Right lung (tissue), 5 donors: Measurements from ENCODE around the gene TXNDC8. TPM values are rescaled to one million over a fixed set of nuclear protein-coding genes. Genes with fewer than 3 reads are reported as not detected.
"Not testable (repeated sequence)": the region's sequence is repeated elsewhere in the genome, so short reads cannot be mapped to it uniquely, and the experiment has no call there.

ENCODE experiments used
- DNase-seq, 2 donors: peaks; one replicate each; pipeline ENCODE4 v3.0.0-alpha.2; 2013
- polyA plus RNA-seq, 5 donors: library from polyadenylated mRNA; unstranded; fragments of 120-200 nt; gene quantifications; one replicate each; pipeline versions ENCODE4 v1.2.1 to v1.2.3, GENCODE V29; 2013; ENCODE audit warnings: inconsistent platforms in 1 of 5, low replicate concordance in 1 of 5; ENCODE audit not compliant: insufficient read length in 5 of 5, insufficient read depth in 1 of 5

TXNDC8 gene
- polyA plus RNA-seq, 5 donors = not detected

DNA sequence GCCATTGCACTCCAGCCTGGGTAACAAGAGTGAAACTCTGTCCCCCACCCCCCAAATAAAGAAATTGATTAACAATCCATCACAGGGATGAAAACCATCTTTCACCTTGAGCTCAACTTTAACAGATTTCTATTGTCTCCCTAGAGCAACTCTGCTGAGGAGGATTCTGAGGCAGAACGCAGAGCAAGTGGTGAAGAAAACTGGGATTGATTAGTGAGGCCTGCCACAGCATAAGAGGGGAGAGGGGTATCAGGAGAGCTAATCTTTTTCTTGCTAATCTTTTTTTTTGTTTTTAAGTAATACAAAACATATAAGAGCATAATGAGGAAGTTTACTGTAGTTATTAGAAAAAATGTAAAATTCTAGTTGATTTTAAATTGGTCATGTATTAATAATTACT, 8.9 kb downstream of the TXNDC8 start:
- no peak for DNase-seq

DNA sequence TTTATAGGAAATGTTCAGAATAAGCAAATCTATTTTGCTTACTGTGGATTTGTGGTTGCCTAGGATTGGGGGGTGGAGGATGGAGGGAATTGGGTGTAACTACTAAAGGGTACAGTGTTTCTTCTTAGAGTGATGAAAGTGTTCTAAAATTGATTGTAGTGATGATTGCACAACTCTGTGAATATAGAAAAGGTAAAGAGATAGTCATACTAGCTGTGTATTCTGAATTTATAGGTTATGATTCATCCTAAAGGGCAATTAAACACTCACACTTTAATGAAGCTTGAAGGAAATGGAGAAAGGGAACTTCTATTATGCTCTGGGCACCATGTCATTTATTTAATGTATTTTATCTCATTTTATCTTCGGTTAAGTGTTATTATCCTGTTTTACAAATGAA, 9.9 kb downstream of the TXNDC8 start:
- DNase-seq = no peak

DNA sequence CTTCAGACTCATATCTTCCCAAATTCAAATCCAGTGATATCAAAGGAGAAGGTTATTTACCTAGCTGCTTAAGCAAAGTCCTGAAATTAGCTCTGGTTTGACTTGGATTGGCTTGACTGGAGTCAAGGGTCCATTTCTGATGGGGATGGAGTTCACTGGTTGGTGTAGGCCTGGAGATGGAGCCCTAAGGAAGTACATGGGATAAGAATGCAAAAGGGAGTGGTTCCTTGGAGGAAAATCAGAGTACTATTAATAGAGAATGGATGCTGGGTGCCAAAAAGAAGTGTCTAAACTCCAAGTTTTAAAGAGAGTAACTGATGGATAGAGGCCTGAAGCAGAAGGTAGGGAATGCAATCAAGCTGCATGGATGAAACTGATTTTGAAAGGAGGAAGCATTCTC, 13.8 kb downstream of the TXNDC8 start:
- DNase-seq = no peak

DNA sequence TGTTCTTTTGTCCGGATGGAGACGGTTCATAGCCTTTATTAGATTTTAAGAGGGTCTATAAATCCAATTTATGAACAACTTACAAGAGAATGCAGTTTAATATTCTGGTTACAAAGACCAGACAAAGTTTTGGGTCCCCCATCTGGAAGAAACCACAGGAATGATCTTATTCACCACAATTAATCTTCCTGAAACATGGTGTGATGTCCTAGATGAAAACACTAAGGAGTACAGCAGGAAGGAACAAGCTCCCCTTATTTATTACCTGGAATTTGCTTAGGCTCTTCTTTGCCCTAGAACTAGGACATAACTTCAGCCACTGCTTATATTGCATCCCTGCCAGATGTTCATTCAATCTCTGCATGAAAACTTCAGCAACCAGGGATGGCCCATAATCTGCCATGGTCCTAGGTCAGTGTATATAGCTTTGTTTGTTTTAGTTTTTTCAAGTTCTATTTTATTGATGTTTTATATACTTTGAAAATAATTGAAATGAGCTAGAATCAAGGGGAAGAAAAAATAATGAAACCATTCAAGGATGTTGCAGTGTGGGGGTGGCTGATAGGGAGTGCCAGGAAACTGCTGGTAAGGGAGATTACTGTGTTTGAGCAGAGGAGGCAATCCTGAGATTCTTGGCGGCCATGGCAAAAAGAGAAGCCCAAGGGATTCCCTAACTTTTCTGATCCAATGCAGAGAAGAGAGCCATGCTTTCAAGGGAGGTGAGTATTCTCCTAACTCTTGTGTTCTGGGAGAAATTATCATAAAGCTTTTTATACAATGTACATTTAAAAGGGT, 16.8 kb downstream of the TXNDC8 start:
- no peak for DNase-seq

DNA sequence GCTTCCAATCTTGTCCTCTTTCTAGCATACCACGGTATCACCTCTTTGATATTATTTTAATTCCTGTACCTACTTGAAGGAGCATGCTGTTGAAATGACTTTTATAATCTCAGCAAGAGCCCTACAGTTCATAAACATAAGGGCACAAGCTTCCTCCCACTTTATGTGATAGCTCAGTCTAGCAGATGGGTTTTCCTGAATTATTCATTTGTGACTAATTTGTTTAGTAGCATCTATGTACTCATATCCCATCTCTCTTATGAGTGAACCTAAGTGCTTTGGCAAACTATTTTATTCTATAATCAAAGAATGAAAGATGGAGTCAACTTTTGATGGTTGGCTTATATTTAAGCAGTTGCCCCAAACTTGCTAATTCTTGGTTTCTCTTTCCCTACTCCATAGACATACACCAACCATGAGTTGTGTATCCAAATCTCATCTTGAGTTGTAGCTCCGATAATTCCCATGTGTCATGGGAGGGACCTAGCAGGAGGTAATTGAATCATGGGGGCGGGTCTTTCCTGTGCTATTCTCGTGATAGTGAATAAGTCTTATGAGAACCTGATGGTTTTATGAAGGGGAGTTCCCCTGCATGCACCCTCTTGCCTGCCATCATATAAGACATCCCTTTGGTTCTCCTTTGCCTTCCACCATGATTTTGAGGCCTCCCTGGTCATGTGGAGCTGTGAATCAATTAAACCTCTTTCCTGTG, 17.7 kb downstream of the TXNDC8 start:
- DNase-seq = no peak

DNA sequence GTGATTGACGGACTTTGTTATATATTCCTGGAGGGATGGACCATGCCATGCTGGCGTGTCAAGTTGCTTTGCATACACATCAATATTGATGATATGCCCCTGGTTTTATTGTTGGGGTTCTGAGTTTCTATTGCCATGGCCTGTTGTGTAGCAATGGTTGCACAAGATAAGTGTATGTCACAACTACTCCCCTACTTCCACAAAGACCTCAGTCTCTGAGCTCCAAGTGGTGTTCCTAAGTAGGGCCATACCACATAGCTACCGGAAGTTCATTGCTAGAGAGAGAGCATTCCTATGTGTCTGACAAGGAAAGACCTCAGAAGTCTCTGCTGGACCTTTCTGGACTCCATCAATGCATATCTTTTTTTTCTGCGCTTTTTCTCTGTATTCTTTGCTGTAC, 19.8 kb downstream of the TXNDC8 start:
- DNase-seq = no peak

GRCh38 chr9:110316261-110317075, 21.2 kb downstream of the TXNDC8 start:
- DNase-seq = peak in 1 of 2 donors; percentile 6

GRCh38 chr9:110311978-110312377, 25.7 kb downstream of the TXNDC8 start:
- not testable (repeated sequence) for DNase-seq

DNA sequence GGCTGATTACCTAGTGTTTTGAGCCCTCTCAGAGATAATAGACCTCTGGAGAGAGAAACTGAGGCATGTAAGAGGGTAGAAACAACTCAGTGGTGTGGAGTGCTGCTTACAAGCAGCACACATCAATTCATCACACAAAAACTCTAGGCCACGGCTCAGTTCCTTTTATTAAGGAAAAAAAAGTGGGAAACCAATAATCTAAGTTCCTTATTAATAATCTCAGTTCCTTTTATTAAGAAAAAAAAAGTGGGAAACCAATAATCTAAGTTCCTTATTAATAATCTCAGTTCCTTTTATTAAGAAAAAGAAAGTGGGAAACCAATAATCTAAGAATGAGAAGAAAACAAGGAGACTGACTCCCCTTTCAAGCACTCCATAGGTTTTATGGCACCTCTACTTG, 28.0 kb downstream of the TXNDC8 start:
- no peak for DNase-seq

GRCh38 chr9:110308633-110309038, 29.0 kb downstream of the TXNDC8 start:
- DNase-seq = no peak

DNA sequence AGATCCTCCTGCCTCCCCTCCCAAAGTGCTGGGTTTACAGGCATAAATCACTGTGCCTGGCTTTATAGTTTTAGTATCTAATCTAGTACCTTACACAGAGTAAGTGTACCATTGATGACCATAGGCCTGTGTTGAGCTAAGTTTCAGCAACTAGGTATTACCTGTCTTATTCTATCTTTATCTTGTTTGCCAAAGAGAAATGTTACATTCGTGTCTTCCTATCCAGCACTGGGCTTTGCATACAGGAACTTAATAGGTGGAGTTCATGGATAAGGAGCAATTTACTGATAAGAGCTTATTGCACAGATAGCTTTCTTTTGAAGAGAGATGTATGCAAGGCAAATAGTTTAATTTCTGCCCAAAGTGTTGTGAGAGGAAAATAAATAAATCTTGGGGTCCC, 30.5 kb downstream of the TXNDC8 start:
- DNase-seq = no peak

GRCh38 chr9:110303133-110303532, 34.5 kb downstream of the TXNDC8 start:
- no peak for DNase-seq

- no peak for DNase-seq
Observed at GRCh38 chr9:110298043-110298605, 39.5 kb downstream of the TXNDC8 start.

DNA sequence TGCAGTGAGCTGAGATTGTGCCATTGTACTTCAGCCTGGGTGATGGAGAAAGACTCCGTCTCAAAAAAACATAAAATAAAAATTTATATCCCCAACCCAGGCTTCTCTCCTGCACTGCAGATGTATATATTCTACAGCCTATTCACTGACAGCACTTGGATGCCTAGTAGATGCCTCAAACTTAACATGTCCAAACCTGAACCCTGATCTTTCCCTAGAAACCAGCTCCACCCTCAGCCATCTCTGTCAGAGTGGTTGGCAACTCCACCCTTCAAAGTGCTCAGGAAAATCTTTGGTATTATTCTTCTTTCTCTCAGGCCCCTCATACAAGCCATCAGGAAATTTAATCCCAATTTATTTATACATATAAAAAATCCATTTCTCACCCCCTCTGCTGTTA, 44.4 kb downstream of the TXNDC8 start:
- no peak for DNase-seq

DNA sequence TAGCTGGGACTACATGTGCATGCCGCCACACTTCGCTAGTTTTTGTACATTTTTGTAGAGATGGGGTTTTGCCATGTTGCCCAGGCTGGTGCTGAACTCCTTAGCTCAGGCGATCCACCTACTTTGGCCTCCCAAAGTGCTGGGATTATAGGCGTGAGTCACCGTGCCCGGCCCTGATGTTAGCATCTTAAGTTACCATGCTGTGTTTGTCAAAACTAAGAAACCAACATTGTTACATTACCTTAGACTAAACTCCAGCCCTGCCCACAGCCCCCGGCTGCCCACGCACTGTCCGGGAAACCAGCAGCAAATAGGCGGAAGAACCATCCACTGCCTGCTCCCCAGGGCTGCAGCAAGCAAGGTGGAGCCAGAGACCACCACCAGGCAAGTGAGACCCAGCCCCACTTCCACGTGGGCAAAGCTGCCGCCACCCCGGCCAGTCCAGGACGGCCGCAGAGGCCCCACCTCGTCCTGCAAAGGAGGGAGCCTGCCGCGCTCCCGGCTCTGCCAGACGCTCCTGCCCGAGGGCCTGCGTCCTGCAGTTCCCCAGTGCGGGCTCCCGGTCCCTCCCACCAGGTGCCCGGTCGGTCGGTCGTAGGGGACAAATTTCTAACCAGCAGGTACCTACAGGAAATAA, 45.6 kb downstream of the TXNDC8 start:
- DNase-seq = no peak

- no peak for DNase-seq
Observed at GRCh38 chr9:110290001-110290400, 47.7 kb downstream of the TXNDC8 start.

- no peak for DNase-seq
Observed at GRCh38 chr9:110288503-110288902, 49.2 kb downstream of the TXNDC8 start.

- DNase-seq = no peak
Observed at GRCh38 chr9:110287289-110287680, 50.4 kb downstream of the TXNDC8 start.

DNA sequence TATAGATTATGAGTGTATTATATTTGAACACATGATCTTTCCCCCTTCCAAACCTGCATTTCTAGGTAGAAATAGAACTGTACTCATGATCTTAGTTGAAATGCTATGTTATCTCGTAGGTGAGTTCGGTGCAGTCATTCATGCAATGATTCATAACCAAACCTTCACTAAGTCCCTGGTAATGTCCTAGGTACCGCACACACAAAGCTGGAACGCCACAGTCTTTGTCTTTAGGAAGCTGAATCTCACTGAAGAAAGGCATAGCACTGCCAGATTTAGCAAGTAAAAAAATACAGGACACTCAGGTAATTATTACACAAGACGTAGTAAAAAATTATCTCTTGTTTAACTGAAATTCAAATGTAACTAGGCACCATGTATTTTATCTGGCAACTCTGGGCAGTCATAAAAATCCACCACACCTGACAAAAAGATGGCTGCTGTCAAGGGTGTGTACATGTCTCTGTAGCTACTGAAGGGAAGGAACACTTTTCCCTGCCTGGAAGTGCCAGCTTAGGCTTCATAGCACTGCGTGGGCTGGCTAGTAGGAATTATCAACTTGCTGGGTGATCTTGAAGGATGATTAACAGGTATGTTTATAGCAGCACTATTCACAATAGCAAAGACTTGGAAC, 53.3 kb downstream of the TXNDC8 start:
- no peak for DNase-seq

DNA sequence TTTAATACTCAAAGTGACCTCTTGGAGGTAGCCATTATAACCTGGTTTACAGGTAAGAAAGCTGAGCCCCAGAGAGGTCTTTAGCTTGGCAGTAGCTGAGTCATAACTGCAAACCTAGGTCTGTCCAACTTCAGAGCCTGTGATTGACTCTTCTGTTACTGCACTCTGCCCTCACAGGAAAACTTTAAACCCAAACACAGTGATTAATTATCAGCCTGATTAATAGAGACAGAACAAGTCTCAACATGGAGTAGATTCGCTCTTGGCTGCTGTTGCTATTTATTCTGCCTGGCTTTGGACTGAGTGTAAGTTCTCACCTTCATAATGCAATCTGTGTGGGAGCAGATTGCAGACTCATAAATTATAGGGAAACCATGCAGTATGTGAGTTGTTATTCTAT, 53.9 kb downstream of the TXNDC8 start:
- no peak for DNase-seq

DNA sequence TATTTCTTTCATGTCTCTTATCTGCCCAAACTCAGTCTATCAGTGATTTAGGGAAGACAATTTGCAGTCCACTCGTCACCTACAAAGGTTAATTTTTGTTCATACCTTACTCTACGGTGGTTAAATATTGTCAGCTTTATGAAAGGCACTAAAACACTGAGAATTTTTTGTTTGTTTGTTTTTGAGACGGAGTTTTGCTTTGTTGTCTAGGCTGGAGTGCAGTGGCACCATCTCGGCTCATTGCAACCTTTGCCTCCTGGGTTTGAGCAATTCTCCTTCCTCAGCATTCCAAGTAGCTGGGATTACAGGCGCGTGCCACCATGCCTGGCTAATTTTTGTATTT, 55.0 kb downstream of the TXNDC8 start:
- DNase-seq = no peak
